Thoracic aorta (tissue), 2 donors: ENCODE data around the gene F11R. TPM values are rescaled to one million over a fixed set of nuclear protein-coding genes. Genes with fewer than 3 reads are reported as not detected.
A peak's percentile ranks its signal among the peaks of the same experiment; 100 is the strongest.
"Not testable (repeated sequence)": the region's sequence is repeated elsewhere in the genome, so short reads cannot be mapped to it uniquely, and the experiment has no call there.

Experiments
- ATAC-seq: fragments of 150-250 bp; one replicate; pipeline ENCODE4 v1.8.0; 2017; ENCODE audit warnings: low read depth; ENCODE audit not compliant: insufficient number of reproducible peaks, low FRiP score
- DNase-seq: peaks from one replicate; pipeline ENCODE4 v3.0.0-alpha.2; 2020; ENCODE audit warnings: low spot score
- H3K27ac ChIP-seq, 2 donors: fragments of 200-600 bp; sonication (generic); 1 replicate in 1 of 2; 2 replicates in 1 of 2; pipeline ENCODE4 v1.5.1; 2016; ENCODE audit warnings: mild to moderate bottlenecking in 2 of 2, moderate library complexity in 2 of 2
- H3K27me3 ChIP-seq: fragments of 200-600 bp; sonication (generic); replicated peaks from 2 replicates; pipeline ENCODE4 v1.6.0; 2016; ENCODE audit warnings: mild to moderate bottlenecking; ENCODE audit not compliant: insufficient read depth
- H3K36me3 ChIP-seq: fragments of 200-600 bp; sonication (generic); one replicate; pipeline ENCODE4 v1.5.1; 2016
- H3K4me1 ChIP-seq, 2 donors: fragments of 200-600 bp; sonication (generic); 1 replicate in 1 of 2; 2 replicates in 1 of 2; pipeline versions ENCODE4 v1.5.1 to v1.6.0; 2016; ENCODE audit warnings: low read depth in 2 of 2, mild to moderate bottlenecking in 1 of 2; ENCODE audit not compliant: control insufficient read depth in 1 of 2
- H3K4me3 ChIP-seq: fragments of 200-600 bp; sonication (generic); 2 replicates; pipeline ENCODE4 v1.5.1; 2016; ENCODE audit warnings: mild to moderate bottlenecking
- H3K9me3 ChIP-seq: fragments of 200-600 bp; sonication (generic); 2 replicates; pipeline ENCODE4 v1.5.1; 2016
- total RNA-seq, 2 donors: library from RNA; depleted of rRNA; stranded (reverse); fragments of >200 nt; gene quantifications; one replicate each; pipeline versions ENCODE4 v1.1.0 to v1.2.3, GENCODE V29; 2016
- TF ChIP-seq, protein P1 (sequence below): fragments of 200-600 bp; sonication (generic); IDR thresholded peaks from one replicate; pipeline ENCODE4 v1.5.1; 2019; ENCODE audit warnings: antibody characterized with exemption

The F11R gene
- total RNA-seq, result 10 to 100 TPM; 19.1 to 20.7 TPM

- Histone ChIP-seq H3K27me3 (no peaks in the 10 kb centered on the region), H3K27ac (peak within 1 kb of the TSS in 1 of 2 donors; percentile 23), H3K4me3 (peak within 1 kb of the TSS; percentile 81), H3K4me1 (peaks cover 5 to 16% of the 10 kb centered on the region in 2 donors), H3K36me3 (no peaks in the 10 kb centered on the region), H3K9me3 (no peaks in the 10 kb centered on the region)
- TF ChIP-seq, protein P1, sequence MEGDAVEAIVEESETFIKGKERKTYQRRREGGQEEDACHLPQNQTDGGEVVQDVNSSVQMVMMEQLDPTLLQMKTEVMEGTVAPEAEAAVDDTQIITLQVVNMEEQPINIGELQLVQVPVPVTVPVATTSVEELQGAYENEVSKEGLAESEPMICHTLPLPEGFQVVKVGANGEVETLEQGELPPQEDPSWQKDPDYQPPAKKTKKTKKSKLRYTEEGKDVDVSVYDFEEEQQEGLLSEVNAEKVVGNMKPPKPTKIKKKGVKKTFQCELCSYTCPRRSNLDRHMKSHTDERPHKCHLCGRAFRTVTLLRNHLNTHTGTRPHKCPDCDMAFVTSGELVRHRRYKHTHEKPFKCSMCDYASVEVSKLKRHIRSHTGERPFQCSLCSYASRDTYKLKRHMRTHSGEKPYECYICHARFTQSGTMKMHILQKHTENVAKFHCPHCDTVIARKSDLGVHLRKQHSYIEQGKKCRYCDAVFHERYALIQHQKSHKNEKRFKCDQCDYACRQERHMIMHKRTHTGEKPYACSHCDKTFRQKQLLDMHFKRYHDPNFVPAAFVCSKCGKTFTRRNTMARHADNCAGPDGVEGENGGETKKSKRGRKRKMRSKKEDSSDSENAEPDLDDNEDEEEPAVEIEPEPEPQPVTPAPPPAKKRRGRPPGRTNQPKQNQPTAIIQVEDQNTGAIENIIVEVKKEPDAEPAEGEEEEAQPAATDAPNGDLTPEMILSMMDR, result no peak
- no peak for ATAC-seq
- no peak for DNase-seq
Measured at GRCh38 chr1:161020509-161021164, at the start of gene F11R. TSS of gene F11R (minus strand) at chr1:161021152. CDS start at chr1:161021073, 79 bp downstream.

- H3K4me3 ChIP-seq, result peak within 1 kb of the TSS; percentile 63
- H3K27ac ChIP-seq, result peak within 1 kb of the TSS; percentile 12 to 36
- H3K4me1 ChIP-seq, result no peaks in the 10 kb centered on the region
- H3K27me3 ChIP-seq, result no peaks in the 10 kb centered on the region
- H3K9me3 ChIP-seq, result no peaks in the 10 kb centered on the region
- DNase-seq, result no peak
- TF ChIP-seq, protein P1, result no peak
- ATAC-seq, result no peak
- H3K36me3 ChIP-seq, result no peaks in the 10 kb centered on the region
Measured at GRCh38 chr1:161069731-161070270, 48.8 kb upstream of the F11R start, which contains the start of gene ARHGAP30. TSS of gene ARHGAP30 (minus strand) at chr1:161069891. CDS start at chr1:161069624, 267 bp downstream.

DNA sequence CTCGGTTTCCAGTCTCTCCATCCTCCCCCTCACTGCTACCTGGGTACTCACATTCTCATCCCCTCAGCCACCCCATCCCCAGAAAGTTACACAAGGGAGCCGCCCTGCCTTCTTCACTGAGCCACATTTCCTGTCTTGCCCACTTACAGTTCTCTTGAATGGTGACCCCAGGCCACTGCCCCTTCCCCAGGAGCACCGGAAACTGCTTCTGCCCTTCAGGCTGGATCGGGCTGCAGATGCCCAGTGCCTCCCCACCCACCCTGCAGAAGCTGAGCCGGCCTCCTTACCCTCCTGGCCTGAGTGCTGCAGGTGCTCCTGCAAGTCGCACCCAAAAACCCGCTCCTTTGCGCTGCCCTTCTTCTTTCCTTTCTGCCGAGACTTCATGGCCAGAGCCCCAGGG, 48.3 kb upstream of the F11R start:
- Histone ChIP-seq H3K27ac (peak overlapping the region; percentile 12 to 36), H3K27me3 (no peaks in the 10 kb centered on the region), H3K9me3 (no peaks in the 10 kb centered on the region), H3K4me3 (peak overlapping the region; percentile 63), H3K4me1 (no peaks in the 10 kb centered on the region), H3K36me3 (no peaks in the 10 kb centered on the region)
- no peak for DNase-seq
- TF ChIP-seq, protein P1, result no peak
- ATAC-seq, result no peak

- Histone ChIP-seq H3K27me3 (no peaks in the 10 kb centered on the region), H3K4me1 (no peaks in the 10 kb centered on the region), H3K9me3 (no peaks in the 10 kb centered on the region), H3K36me3 (no peaks in the 10 kb centered on the region), H3K27ac (peak overlapping the region; percentile 12 to 17), H3K4me3 (peak overlapping the region; percentile 63)
- ATAC-seq (no peak), DNase-seq (no peak)
- TF ChIP-seq, protein P1, result no peak
Measured at GRCh38 chr1:161068306-161069234, 47.6 kb upstream of the F11R start.

DNA sequence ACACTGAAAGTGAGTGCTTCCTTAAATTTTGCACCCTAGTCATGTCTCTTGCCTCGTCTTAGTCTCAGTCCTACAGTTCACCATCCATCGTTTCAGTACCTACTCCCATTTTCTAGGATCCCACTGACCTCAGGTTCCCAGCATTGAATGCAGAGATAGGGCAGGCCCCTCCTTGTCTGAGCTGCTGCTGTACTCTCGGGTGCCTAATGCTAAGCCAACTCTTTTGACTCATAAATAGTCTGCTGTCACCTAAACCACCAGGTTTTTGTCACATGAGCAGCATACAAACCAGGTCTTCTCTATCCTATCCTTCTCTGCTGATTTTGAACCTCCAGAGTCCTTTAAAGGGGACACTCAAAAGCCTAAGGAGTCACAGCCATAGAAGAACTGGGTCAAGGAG, 45.7 kb upstream of the F11R start:
- Histone ChIP-seq H3K27ac (no peak overlapping the region), H3K4me1 (no peaks in the 10 kb centered on the region), H3K36me3 (no peaks in the 10 kb centered on the region), H3K9me3 (no peaks in the 10 kb centered on the region), H3K27me3 (no peaks in the 10 kb centered on the region), H3K4me3 (no peak overlapping the region)
- no peak for ATAC-seq
- TF ChIP-seq, protein P1, result no peak
- DNase-seq, result no peak

DNA sequence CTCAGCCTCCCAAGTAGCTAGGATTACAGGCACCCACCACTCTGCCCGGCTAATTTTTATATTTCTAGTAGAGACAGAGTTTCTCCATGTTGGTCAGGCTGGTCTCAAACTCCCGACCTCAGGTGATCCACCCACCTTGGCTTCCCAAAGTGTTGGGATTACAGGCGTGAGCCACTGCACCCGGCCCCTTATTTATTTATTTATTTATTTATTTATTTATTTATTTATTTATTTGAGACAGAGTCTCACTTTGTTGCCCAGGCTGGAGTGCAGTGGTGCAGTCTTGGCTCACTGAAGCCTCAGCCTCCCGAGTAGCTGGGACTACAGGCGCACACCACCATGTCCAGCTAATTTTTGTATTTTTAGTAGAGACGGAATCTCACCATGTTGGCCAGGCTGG, 44.7 kb upstream of the F11R start:
- H3K4me3 ChIP-seq, H3K27me3 ChIP-seq, H3K36me3 ChIP-seq, H3K4me1 ChIP-seq, DNase-seq, H3K27ac ChIP-seq, H3K9me3 ChIP-seq, ATAC-seq: not testable (repeated sequence)

- DNase-seq, ATAC-seq, H3K4me1 ChIP-seq, H3K4me3 ChIP-seq, H3K27me3 ChIP-seq, H3K36me3 ChIP-seq, H3K9me3 ChIP-seq, H3K27ac ChIP-seq: not testable (repeated sequence)
Measured at GRCh38 chr1:161063936-161064335, 43.0 kb upstream of the F11R start.
